GM20000 (cell line): ENCODE data around the gene BAIAP2L2.

Experiments used
- DNase-seq: peaks from one replicate; pipeline ENCODE4 v3.0.0; 2012; ENCODE audit warnings: low spot score
- TF ChIP-seq, protein P1 (sequence below): IDR thresholded peaks from 2 replicates; pipeline ENCODE4 v1.5.1; 2012; ENCODE audit warnings: mild to moderate bottlenecking, control low read depth; ENCODE audit errors: extremely low read depth, missing control alignments

BAIAP2L2 gene

GRCh38 chr22:38142606-38143005 lies 32.1 kb upstream of the BAIAP2L2 start:
- no peak for DNase-seq
- TF ChIP-seq, protein P1, sequence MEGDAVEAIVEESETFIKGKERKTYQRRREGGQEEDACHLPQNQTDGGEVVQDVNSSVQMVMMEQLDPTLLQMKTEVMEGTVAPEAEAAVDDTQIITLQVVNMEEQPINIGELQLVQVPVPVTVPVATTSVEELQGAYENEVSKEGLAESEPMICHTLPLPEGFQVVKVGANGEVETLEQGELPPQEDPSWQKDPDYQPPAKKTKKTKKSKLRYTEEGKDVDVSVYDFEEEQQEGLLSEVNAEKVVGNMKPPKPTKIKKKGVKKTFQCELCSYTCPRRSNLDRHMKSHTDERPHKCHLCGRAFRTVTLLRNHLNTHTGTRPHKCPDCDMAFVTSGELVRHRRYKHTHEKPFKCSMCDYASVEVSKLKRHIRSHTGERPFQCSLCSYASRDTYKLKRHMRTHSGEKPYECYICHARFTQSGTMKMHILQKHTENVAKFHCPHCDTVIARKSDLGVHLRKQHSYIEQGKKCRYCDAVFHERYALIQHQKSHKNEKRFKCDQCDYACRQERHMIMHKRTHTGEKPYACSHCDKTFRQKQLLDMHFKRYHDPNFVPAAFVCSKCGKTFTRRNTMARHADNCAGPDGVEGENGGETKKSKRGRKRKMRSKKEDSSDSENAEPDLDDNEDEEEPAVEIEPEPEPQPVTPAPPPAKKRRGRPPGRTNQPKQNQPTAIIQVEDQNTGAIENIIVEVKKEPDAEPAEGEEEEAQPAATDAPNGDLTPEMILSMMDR: no peak

- DNase-seq: no peak
- TF ChIP-seq, protein P1: no peak
Measured at GRCh38 chr22:38141217-38141973, 30.9 kb upstream of the BAIAP2L2 start.

DNA sequence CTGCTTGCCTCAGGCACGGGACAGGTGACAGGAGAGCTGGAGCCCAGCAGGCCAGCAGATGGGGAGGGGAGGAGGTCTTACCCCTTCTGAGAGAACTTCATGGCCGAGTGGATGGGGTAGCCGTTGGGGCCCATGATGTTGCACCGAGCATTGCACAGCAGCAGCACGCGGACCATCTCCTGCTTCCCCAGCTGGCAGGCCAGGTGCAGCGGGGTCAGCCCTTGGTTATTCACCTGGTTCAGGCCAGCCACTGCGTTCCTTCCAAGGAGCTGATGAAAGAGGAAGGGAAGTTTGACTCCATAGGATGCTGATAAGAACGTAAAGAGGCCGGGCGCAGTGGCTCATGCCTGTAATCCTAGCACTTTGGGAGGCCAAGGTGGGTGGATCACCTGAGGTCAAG lies 29.4 kb upstream of the BAIAP2L2 start:
- TF ChIP-seq, protein P1: no peak
- DNase-seq: no peak

GRCh38 chr22:38138961-38139360 lies 28.5 kb upstream of the BAIAP2L2 start:
- no peak for DNase-seq
- TF ChIP-seq, protein P1: no peak

DNA sequence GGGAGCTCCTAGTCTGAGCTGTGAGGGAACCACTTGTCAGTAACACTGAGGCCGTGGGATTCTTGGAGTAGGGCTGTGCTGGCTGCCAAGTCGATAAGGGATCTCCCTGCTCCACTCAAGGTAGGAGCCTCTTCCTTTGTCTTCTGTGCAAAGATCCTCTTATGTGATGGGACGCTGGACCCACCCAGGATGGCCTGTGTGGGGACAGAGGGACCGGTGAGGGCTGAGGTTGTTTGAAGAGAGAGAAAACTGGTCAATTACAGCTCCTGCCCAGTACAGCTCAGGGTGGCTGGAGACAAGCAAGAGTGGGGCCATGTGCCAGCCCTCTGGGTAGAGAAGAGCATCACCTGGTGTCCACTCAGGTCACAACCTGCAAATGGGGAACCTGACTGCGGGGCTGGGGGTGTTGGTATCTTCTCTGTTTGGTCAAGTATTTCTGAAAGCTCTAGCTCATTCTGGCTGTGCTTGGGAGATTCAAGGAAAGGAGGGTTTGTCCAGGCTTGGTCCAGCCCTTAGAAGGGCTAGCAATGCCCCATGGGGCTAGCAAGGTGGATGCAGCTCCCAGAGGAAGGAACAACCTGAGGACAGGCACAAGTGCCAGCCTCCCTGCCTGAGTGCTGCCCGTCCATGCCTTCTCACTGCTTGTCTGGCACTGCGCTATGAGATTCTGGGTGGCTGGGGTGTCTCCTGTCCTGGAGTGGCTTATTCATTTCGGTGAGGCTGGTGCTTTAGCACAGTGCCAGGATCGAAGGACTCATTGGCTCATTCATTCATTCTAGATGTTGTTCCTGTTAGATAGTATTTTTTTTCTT lies 27.6 kb upstream of the BAIAP2L2 start:
- DNase-seq: no peak
- TF ChIP-seq, protein P1: no peak

DNA sequence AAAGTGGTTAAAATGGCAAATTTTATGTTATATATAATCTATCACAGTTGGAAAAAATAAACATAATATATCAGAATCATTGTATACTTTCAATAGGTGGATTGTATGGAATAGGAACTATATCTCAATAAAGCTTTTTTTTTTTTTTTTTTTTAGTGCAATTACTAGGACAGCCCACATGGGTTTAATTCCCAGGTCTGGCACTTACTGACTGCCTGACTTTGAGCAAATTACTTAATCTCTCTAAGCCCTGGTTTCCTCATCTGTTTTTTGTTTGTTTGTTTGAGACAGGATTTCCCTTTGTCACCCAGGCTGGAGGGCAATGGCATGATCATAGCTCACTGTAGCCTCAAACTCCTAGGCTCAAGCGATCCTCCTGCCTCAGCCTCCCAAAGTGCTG lies 26.1 kb upstream of the BAIAP2L2 start:
- TF ChIP-seq, protein P1: no peak
- no peak for DNase-seq

DNA sequence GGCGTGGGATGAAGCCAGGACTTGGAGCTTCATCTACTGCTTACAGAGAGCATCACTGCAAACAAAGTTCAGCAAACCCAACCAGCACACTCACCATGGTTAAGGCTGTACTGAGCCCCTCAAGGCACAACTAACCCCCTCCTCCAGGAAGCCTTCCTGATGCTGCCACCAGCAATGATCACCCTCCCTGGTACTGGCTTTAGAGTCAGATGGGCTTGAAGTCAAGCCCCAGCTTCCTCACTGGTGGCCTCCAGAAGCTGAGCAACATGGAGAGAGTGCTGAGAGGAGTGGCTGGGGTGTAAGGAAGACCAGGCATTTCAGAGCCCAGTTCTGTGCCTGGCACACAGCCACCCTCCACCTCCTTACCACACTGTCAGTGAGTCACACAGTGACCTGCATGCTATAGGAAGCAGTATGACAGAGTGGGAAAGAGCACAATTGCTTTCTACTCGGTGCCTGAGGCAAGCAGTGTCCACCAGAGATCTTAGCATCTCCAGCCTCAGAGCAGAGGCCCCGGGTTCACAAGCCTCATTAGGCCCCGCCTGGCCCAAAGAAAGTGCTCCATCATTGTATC lies 24.7 kb upstream of the BAIAP2L2 start:
- TF ChIP-seq, protein P1: no peak
- DNase-seq: no peak
